GM04504 (cell line): ENCODE measurements around the gene EIF4E3.

Experiments
- DNase-seq: peaks from one replicate; pipeline ENCODE4 v3.0.0-alpha.2; 2012; ENCODE audit warnings: low read depth

EIF4E3 gene

GRCh38 chr3:71647751-71648150, 77.5 kb downstream of the EIF4E3 start:
- no peak for DNase-seq

DNA sequence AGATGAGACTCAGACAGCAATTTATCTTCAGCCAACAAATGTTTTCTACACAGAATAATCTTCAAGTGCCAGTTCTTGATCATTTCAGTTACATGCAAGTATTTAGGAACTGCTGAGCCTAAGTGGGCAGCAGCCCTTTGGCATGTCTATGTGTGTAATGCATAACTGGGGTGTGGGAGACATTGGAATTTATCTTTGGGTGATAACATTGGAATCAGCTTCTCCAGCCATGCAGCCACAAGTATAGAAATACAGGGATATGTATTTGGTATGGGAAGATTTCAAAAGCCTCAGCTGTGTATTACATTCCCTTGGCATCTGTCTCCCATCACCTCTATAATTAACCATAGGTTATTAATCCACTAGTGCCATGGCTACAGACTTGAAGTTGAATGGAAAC, 78.2 kb downstream of the EIF4E3 start:
- no peak for DNase-seq

DNA sequence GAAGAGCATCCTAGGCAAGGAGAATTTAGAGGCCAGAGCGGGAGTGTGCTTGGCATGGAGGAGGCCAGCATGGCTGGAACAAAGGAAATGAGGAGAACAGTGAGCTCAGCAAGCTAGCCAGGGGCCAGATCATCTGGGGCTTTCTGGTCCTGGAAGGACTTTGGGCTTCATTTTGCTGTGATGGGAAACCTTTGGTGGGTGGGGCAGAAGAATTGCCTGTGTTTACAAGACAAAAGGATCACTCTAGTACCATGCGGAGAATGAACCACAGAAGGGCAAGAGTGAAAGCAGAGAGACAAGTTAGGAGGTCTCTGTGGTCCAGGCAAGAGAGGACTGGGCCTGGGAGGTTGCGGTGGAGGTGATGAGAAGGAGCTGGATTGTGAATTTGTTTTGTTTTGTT, 80.1 kb downstream of the EIF4E3 start:
- no peak for DNase-seq

DNA sequence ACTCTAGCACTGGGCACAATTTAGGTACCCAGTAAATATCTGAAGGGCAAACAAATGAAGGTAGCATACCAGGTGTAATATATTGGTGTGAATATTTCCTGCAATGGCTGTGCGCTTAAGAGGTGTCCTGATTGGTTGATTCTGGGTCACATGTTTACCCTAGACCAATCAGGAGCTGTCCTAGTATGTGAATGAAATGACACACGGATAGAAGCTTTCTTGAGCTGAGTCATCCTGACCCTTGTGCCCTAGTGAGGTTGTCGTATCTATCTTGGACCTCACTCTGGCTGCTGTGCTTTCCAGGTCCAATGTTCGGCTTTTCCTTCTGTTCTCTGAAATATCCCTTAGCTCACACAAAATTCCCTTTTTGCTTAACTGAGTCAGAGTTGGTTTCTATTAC, 83.5 kb downstream of the EIF4E3 start:
- no peak for DNase-seq

DNA sequence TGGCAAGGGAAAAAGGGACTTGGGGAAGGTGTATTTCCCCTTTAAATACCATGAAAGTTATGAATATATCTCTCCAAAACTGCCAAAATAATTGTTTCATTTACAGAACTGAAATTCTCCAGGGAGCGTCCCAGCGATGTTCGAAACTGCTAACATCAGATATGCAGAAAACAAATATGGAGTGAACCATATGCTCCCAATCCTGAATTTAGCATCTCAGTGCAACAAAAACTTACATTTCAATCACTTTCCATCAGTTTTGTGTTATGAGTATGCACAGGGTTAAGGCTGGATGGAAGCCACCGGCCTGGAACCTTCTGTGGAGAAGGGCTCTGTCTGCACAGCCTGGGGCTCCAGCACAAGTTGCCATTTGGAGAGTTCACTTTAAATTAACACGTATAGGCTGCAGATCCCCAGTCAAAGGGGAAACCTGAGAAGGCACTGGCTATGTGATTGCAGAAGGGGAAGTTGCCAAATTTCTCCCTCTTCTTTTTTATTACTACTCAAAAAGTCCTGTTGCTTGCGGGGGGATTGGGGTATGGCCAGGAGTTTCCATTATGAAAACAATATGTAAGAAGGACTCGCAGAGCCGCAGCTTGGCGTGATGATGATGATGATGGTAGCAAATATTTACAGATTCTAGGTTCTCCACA, 84.7 kb downstream of the EIF4E3 start:
- no peak for DNase-seq

DNA sequence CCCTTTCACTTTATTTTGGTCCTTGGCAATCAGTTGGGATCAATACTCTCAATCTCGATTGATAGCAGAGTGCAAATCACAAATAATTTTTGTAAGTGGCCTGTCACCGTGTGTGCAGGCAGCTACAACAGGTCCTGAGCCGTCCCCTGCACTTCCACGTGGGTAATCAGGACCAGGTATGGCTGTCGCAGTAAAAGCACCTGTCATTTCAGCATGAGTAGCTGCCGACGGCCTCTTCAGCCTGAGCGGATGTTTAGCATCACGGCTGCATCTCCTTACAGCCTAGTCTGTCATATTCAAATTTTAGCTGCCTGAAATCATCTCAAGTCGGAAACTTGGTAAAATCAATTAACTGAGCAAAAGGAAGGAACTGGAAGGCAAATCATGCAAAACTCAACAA, 88.7 kb downstream of the EIF4E3 start:
- DNase-seq: no peak

- DNase-seq: no peak
Measured at GRCh38 chr3:71636001-71636400, 89.2 kb downstream of the EIF4E3 start.

DNA sequence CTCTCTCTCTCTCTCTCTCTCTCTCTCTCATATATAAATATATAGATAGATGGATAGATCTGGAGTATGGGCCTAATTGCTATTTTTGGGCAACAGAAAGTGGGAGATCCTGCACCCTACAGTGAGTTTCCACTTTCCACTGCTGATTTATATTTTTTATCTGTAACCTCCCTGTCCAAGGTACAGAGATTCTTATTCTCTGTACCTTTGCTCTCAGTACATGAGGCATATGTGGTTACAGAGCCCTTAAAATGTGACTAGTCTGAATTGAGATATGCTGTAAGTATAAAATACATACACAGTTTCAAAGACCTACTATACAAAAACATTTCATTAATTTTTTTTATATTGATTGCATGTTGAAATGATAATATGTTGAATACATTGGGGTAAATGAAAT, 90.5 kb downstream of the EIF4E3 start:
- no peak for DNase-seq

- DNase-seq: no peak
Measured at GRCh38 chr3:71629711-71630110, 95.5 kb downstream of the EIF4E3 start.

DNA sequence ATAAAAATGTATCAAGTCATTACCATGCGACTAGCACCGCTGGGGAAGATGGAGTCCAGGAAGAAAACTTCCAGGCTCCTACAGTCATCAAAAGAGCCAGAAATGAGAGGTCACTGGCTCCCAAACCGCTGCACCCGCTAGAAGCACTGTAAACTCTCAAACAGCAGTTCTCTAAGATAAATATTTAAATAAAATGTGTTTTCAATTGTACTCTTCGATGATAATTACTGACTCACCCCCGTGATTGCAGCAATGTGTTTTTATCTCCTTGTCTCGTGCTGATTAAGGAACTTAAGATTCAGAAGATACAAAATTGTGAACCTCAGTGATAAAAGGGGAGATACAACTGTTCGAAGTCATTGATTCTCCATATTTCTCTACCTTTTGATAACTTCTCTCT, 95.9 kb downstream of the EIF4E3 start:
- peak; percentile 42 for DNase-seq

DNA sequence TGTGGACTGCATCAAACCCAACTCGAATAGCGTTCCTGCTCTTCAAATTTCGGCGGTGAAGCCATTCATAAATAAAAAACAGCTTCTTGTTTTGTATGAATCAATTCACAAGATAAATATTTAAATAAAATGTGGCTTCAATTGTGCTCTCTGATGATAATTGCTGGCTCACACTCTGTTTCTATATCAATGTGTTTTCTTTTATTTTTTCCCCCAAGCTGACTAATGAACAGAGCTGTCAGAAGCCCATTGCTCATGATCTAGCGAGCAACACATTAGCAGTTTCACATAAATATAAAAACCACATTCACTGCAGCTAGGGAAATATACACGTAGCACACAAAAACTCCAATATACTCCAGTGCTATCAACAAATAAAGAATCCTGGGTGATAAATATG, 96.7 kb downstream of the EIF4E3 start:
- DNase-seq: no peak

GRCh38 chr3:71625676-71626075, 99.5 kb downstream of the EIF4E3 start:
- no peak for DNase-seq
